Trophoblast cell (in vitro differentiated cells and primary cell): ENCODE results near the gene ADORA3.

ENCODE experiments used
- DNase-seq, 2 donors: peaks; one replicate each; pipeline ENCODE4 v3.0.0-alpha.2; 2016
- H2AFZ ChIP-seq: 2 replicates; pipeline ENCODE4 v1.6.1; 2013; ENCODE audit warnings: low read length, moderate library complexity, mild to moderate bottlenecking; ENCODE audit not compliant: insufficient read depth, poor library complexity
- H2AK5ac ChIP-seq: 2 replicates; pipeline ENCODE4 v1.6.1; 2013; ENCODE audit warnings: mild to moderate bottlenecking, low read length
- H2BK120ac ChIP-seq: 2 replicates; pipeline ENCODE4 v1.6.1; 2013; ENCODE audit warnings: low read length, mild to moderate bottlenecking, moderate library complexity; ENCODE audit not compliant: insufficient read depth, poor library complexity
- H2BK12ac ChIP-seq: 2 replicates; pipeline ENCODE4 v1.6.1; 2013; ENCODE audit warnings: mild to moderate bottlenecking, low read length, moderate library complexity
- H2BK5ac ChIP-seq: 2 replicates; pipeline ENCODE4 v1.6.1; 2013; ENCODE audit warnings: low read length, low read depth, moderate library complexity, mild to moderate bottlenecking; ENCODE audit not compliant: poor library complexity
- H3K14ac ChIP-seq: 2 replicates; pipeline ENCODE4 v1.6.1; 2013; ENCODE audit warnings: mild to moderate bottlenecking, low read length
- H3K18ac ChIP-seq: 2 replicates; pipeline ENCODE4 v1.6.1; 2013; ENCODE audit warnings: mild to moderate bottlenecking, low read length
- H3K23ac ChIP-seq: 2 replicates; pipeline ENCODE4 v1.6.1; 2013; ENCODE audit warnings: low read length
- H3K27ac ChIP-seq: 2 replicates; pipeline ENCODE4 v1.5.1; 2013; ENCODE audit warnings: low read depth, mild to moderate bottlenecking, inconsistent platforms, low read length, moderate library complexity
- H3K27me3 ChIP-seq: 2 replicates; pipeline ENCODE4 v1.6.1; 2013; ENCODE audit warnings: inconsistent platforms, mild to moderate bottlenecking, low read length, moderate library complexity; ENCODE audit not compliant: insufficient read depth
- H3K36me3 ChIP-seq, 2 experiments: 1 replicate in 1 of 2; 2 replicates in 1 of 2; pipeline ENCODE4 v1.6.1; 2013; ENCODE audit warnings: low read length in 2 of 2, mild to moderate bottlenecking in 2 of 2, moderate library complexity in 1 of 2; ENCODE audit not compliant: insufficient read depth in 2 of 2, control insufficient read depth in 1 of 2
- H3K4ac ChIP-seq: 2 replicates; pipeline ENCODE4 v1.6.1; 2013; ENCODE audit warnings: low read depth, mild to moderate bottlenecking, low read length, moderate library complexity
- H3K4me1 ChIP-seq, 2 experiments: 1 replicate in 1 of 2; 2 replicates in 1 of 2; pipeline ENCODE4 v1.6.1; 2013; ENCODE audit warnings: low read length in 2 of 2, mild to moderate bottlenecking in 2 of 2, moderate library complexity in 1 of 2; ENCODE audit not compliant: insufficient read depth in 2 of 2, control insufficient read depth in 1 of 2
- H3K4me2 ChIP-seq: 2 replicates; pipeline ENCODE4 v1.6.1; 2013; ENCODE audit warnings: inconsistent platforms, mild to moderate bottlenecking, low read length, moderate library complexity
- H3K4me3 ChIP-seq: 2 replicates; pipeline ENCODE4 v1.5.1; 2013; ENCODE audit warnings: mild to moderate bottlenecking, low read depth, low read length, inconsistent platforms
- H3K79me1 ChIP-seq: one replicate; pipeline ENCODE4 v1.6.1; 2013; ENCODE audit warnings: low read length
- H3K79me2 ChIP-seq: 2 replicates; pipeline ENCODE4 v1.6.1; 2013; ENCODE audit warnings: low read length, mild to moderate bottlenecking; ENCODE audit not compliant: control insufficient read depth, insufficient read depth, poor library complexity
- H3K9ac ChIP-seq: 2 replicates; pipeline ENCODE4 v1.6.1; 2013; ENCODE audit warnings: mild to moderate bottlenecking, low read length
- H3K9me3 ChIP-seq: 2 replicates; pipeline ENCODE4 v1.6.1; 2013; ENCODE audit warnings: low read depth, mild to moderate bottlenecking, control low read depth, inconsistent platforms, low read length; ENCODE audit not compliant: insufficient read depth
- H4K12ac ChIP-seq: 2 replicates; pipeline ENCODE4 v1.6.1; 2013; ENCODE audit warnings: low read depth, mild to moderate bottlenecking, low read length, moderate library complexity
- H4K8ac ChIP-seq: 2 replicates; pipeline ENCODE4 v1.6.1; 2013; ENCODE audit warnings: low read depth, mild to moderate bottlenecking, low read length, moderate library complexity
- H4K91ac ChIP-seq: one replicate; pipeline ENCODE4 v1.6.1; 2013; ENCODE audit warnings: low read depth, mild to moderate bottlenecking, low read length, moderate library complexity
- WGBS: extraction: QIAGEN DNeasy Blood & Tissue Kit; methylation state at CpG from one replicate; pipeline ENCODE4 v1.1.7; 2013; ENCODE audit warnings: missing lambda C conversion rate; ENCODE audit not compliant: insufficient read length, insufficient coverage; ENCODE audit errors: extremely low coverage; 5-methylcytosine and 5-hydroxymethylcytosine counted together

ADORA3 gene

DNA sequence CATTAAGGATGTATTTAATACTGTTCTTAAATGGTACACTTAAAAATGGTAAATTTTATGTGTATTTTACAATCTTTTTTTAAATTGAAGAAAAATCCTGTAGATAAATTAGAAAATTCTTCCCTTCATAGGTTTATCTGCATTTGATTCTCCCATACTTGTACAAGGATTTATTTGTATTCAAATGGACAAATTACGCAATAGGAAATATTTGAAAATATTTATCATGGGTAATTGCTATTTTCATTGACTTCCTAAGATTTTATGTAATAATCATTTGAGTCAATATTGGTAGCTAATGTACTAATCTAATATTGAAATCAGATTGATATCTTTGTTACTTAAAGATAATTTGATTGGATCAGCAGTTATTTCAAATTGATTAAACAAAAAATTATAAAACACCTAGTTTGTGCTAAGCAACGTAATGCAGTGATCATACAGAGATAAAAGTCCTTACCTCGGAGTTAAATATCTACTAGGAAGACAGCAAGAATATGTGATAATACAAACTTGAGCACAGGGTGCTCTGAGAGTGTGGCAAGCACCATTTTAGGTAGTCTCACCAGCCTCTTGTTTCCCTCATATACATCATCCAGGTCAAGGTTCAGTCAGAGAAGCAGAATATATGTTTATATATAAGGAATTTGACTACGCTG is 40.9 kb downstream of the ADORA3 start:
- WGBS = no CpG with 5 or more reads among the region's 4 CpGs
- Histone ChIP-seq H3K9ac (no peak overlapping the region), H3K79me2 (no peaks in the 10 kb centered on the region), H3K18ac (no peak overlapping the region), H2BK120ac (no peak overlapping the region), H2AFZ (no peak overlapping the region), H3K23ac (no peak overlapping the region), H2BK5ac (no peak overlapping the region), H3K79me1 (no peaks in the 10 kb centered on the region), H3K4me1 (no peaks in the 10 kb centered on the region), H3K36me3 (peaks cover 11 to 21% of the 10 kb centered on the region in 2 experiments), H3K14ac (no peak overlapping the region), H4K8ac (no peak overlapping the region), H3K4me2 (no peak overlapping the region), H3K4ac (no peak overlapping the region), H4K12ac (no peak overlapping the region), H2BK12ac (no peak overlapping the region), H3K27me3 (no peaks in the 10 kb centered on the region), H4K91ac (no peak overlapping the region), H3K9me3 (no peaks in the 10 kb centered on the region), H2AK5ac (no peak overlapping the region), H3K4me3 (no peak overlapping the region), H3K27ac (no peak overlapping the region)
- DNase-seq = no peak

DNA sequence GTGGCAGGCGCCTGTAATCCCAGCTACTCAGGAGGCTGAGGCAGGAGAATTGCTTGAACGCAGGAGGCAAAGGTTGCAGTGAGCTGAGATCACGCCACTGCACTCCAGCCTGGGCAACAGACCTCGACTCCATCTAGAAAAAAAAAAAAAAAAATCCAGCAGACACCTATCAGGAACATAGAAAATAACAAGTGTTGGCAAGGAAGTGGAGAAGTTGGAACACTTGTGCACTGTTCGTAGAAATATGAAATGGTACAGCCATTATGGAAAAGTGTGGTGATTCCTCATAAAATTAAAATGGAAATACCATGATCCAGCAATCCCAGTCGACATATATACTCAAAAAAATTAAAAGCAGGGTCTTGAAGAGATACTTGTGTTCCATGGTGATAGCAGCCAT is 41.7 kb downstream of the ADORA3 start:
- no peak overlapping the region for H2BK120ac ChIP-seq
- no peak overlapping the region for H3K4me2 ChIP-seq
- DNase-seq = no peak
- no peak overlapping the region for H2BK5ac ChIP-seq
- no peak overlapping the region for H3K23ac ChIP-seq
- H2BK12ac ChIP-seq = no peak overlapping the region
- H2AK5ac ChIP-seq = no peak overlapping the region
- no peak overlapping the region for H4K91ac ChIP-seq
- no peaks in the 10 kb centered on the region for H3K27me3 ChIP-seq
- H3K9me3 ChIP-seq = no peaks in the 10 kb centered on the region
- no peaks in the 10 kb centered on the region for H3K79me2 ChIP-seq
- no peak overlapping the region for H3K27ac ChIP-seq
- H4K12ac ChIP-seq = no peak overlapping the region
- H3K9ac ChIP-seq = no peak overlapping the region
- H3K14ac ChIP-seq = no peak overlapping the region
- no peak overlapping the region for H3K4ac ChIP-seq
- no peak overlapping the region for H3K4me3 ChIP-seq
- peaks cover 14 to 22% of the 10 kb centered on the region in 2 experiments for H3K36me3 ChIP-seq
- no peak overlapping the region for H4K8ac ChIP-seq
- WGBS = no CpG with 5 or more reads among the region's 6 CpGs
- no peaks in the 10 kb centered on the region for H3K79me1 ChIP-seq
- H3K4me1 ChIP-seq = no peaks in the 10 kb centered on the region
- no peak overlapping the region for H2AFZ ChIP-seq
- no peak overlapping the region for H3K18ac ChIP-seq

DNA sequence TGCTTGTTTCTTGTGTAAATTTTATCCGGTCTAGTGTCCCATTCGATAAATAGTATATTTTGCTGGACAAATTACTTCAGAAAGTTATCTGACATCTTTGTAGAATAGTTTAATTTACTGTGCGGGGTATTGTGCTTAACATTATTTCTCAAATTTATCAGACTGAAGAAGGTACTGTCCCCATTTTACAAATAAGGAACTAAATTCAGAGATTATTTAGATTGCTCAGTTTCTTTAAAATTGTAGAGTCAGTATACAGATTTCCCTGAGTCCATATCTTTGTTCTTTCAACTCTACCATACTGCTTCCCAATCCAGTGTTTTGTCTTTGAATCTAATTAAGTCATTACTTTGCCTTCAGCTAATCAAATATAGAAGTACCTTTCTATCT is 47.8 kb downstream of the ADORA3 start:
- no peaks in the 10 kb centered on the region for H3K79me1 ChIP-seq
- H3K27ac ChIP-seq = no peak overlapping the region
- H3K4ac ChIP-seq = no peak overlapping the region
- no peak overlapping the region for H3K4me2 ChIP-seq
- H2AFZ ChIP-seq = no peak overlapping the region
- no peak overlapping the region for H4K8ac ChIP-seq
- no peaks in the 10 kb centered on the region for H3K27me3 ChIP-seq
- H3K36me3 ChIP-seq = peaks cover 12 to 22% of the 10 kb centered on the region in 2 experiments
- no peaks in the 10 kb centered on the region for H3K79me2 ChIP-seq
- no peak overlapping the region for H3K14ac ChIP-seq
- no peak overlapping the region for H2AK5ac ChIP-seq
- no peak overlapping the region for H2BK120ac ChIP-seq
- H3K9me3 ChIP-seq = no peaks in the 10 kb centered on the region
- WGBS = no CpG with 5 or more reads among the region's 3 CpGs
- no peak overlapping the region for H2BK5ac ChIP-seq
- H3K23ac ChIP-seq = no peak overlapping the region
- no peak overlapping the region for H2BK12ac ChIP-seq
- H4K12ac ChIP-seq = no peak overlapping the region
- H3K4me3 ChIP-seq = no peak overlapping the region
- no peak for DNase-seq
- H3K18ac ChIP-seq = no peak overlapping the region
- H4K91ac ChIP-seq = no peak overlapping the region
- H3K4me1 ChIP-seq = no peaks in the 10 kb centered on the region
- H3K9ac ChIP-seq = no peak overlapping the region

DNA sequence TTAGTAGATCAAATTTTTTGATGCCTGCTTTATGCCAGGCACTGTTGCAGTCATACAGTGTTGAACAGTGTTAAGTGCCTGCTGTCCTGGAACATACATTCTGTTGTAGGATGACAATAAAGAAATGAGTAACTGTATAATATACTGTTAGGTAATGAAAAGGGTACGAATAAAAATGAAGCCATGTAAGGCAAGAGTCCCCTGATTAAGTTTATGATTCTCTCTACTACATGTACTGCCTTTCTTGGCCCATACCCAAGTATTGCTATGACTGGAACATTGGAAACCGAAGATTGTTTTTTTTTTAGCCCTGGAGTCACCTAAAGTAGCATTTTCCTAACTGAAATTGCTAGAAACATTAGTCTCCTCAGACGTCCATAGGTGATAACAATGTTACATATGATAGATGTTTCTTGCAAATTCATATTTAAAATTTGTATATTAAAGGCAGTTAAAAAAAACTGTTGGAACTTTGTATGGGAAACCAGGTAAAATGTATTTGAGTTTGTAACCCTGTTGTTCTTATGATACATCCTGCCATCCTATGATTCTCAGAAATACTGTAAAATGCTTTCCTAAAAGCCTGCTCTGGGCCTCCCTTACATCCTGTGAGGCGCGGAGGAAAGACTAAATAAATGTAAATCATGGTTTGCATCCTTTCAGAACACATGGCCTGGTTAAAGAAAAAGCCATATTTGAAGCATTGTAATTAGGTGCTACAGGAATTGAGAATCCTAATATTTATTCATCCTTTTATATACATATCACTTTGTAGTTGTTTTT is 48.4 kb downstream of the ADORA3 start:
- no peak overlapping the region for H4K91ac ChIP-seq
- no peak overlapping the region for H3K18ac ChIP-seq
- H3K9ac ChIP-seq = no peak overlapping the region
- DNase-seq = no peak
- H3K4ac ChIP-seq = no peak overlapping the region
- no peak overlapping the region for H2AFZ ChIP-seq
- peaks cover 12 to 22% of the 10 kb centered on the region in 2 experiments for H3K36me3 ChIP-seq
- H3K27me3 ChIP-seq = no peaks in the 10 kb centered on the region
- no peaks in the 10 kb centered on the region for H3K79me1 ChIP-seq
- H2BK12ac ChIP-seq = no peak overlapping the region
- no CpG with 5 or more reads among the region's 5 CpGs for WGBS
- H3K4me2 ChIP-seq = no peak overlapping the region
- no peak overlapping the region for H2AK5ac ChIP-seq
- H3K79me2 ChIP-seq = peaks cover 2% of the 10 kb centered on the region
- no peak overlapping the region for H3K14ac ChIP-seq
- no peak overlapping the region for H4K12ac ChIP-seq
- no peaks in the 10 kb centered on the region for H3K9me3 ChIP-seq
- no peak overlapping the region for H2BK5ac ChIP-seq
- H4K8ac ChIP-seq = no peak overlapping the region
- H3K27ac ChIP-seq = no peak overlapping the region
- H3K4me3 ChIP-seq = no peak overlapping the region
- peaks cover 0 to 2% of the 10 kb centered on the region in 2 experiments for H3K4me1 ChIP-seq
- no peak overlapping the region for H2BK120ac ChIP-seq
- no peak overlapping the region for H3K23ac ChIP-seq
